ENCODE results near the gene GUCY1A2. TPM values are rescaled to one million over a fixed set of nuclear protein-coding genes. Genes with fewer than 3 reads are reported as not detected.
"Not testable (repeated sequence)": the region's sequence is repeated elsewhere in the genome, so short reads cannot be mapped to it uniquely, and the experiment has no call there.

The GUCY1A2 gene
- under 1 TPM in 2 of 3 donors, not detected in 1; 0.03 to 0.05 TPM for total RNA-seq

- DNase-seq (no peak), ATAC-seq (peak; percentile 21 to 38)
- Mint-ChIP-seq H3K4me3 (no peak within 1 kb of the TSS), H3K36me3 (ENCODE audit: insufficient read depth) (no peaks in the 10 kb centered on the region), H3K4me1 (ENCODE audit: low read depth) (peaks cover 3% of the 10 kb centered on the region), H3K9me3 (no peaks in the 10 kb centered on the region), H3K27me3 (ENCODE audit: low read depth) (peaks cover 37% of the 10 kb centered on the region)
These were observed at the start of gene GUCY1A2 for GRCh38 chr11:107018219-107018901. TSS of gene GUCY1A2 (minus strand) at chr11:107018476. CDS start at chr11:107018055, 421 bp downstream.

- H3K4me3 Mint-ChIP-seq = no peak overlapping the region
These were observed 36.1 kb upstream of the GUCY1A2 start for GRCh38 chr11:107054391-107054790.

GRCh38 chr11:107051332-107051731, 33.1 kb upstream of the GUCY1A2 start:
- H3K9me3 Mint-ChIP-seq = peaks cover 44% of the 10 kb centered on the region

More at GRCh38 chr11:107054391-107054790, 36.1 kb upstream of the GUCY1A2 start:
- H3K4me1 Mint-ChIP-seq (ENCODE audit: low read depth) = no peaks in the 10 kb centered on the region
- no peaks in the 10 kb centered on the region for H3K36me3 Mint-ChIP-seq (ENCODE audit: insufficient read depth)
- H3K9me3 Mint-ChIP-seq = peaks cover 42% of the 10 kb centered on the region
- DNase-seq = no peak
- no peaks in the 10 kb centered on the region for H3K27me3 Mint-ChIP-seq (ENCODE audit: low read depth)
- no peak for ATAC-seq

DNA sequence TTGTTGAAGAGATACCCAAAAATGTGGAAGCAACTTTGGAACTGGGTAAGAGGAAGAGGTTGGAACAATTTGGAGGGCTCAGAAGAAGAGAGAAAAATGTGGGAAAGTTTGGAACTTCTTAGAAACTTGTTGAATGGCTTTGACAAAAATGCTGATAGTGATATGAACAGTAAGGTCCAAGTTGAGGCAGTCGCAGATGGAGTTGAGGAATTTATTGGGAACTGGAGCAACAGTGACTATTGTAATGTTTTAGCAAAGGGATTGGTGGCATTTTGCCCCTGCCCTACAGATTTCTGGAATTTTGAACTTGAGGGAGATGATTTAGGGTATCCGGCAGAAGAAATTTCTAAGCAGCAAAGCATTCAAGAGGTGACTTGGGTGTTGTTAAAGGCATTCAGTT, 32.6 kb upstream of the GUCY1A2 start:
- peaks cover 40% of the 10 kb centered on the region for H3K9me3 Mint-ChIP-seq
- not testable (repeated sequence) for H3K4me3 Mint-ChIP-seq; H3K27me3 Mint-ChIP-seq (ENCODE audit: low read depth); H3K4me1 Mint-ChIP-seq (ENCODE audit: low read depth); H3K36me3 Mint-ChIP-seq (ENCODE audit: insufficient read depth); DNase-seq; ATAC-seq

More at GRCh38 chr11:107051332-107051731, 33.1 kb upstream of the GUCY1A2 start:
- not testable (repeated sequence) for H3K36me3 Mint-ChIP-seq (ENCODE audit: insufficient read depth); H3K4me1 Mint-ChIP-seq (ENCODE audit: low read depth); ATAC-seq; DNase-seq; H3K27me3 Mint-ChIP-seq (ENCODE audit: low read depth); H3K4me3 Mint-ChIP-seq

DNA sequence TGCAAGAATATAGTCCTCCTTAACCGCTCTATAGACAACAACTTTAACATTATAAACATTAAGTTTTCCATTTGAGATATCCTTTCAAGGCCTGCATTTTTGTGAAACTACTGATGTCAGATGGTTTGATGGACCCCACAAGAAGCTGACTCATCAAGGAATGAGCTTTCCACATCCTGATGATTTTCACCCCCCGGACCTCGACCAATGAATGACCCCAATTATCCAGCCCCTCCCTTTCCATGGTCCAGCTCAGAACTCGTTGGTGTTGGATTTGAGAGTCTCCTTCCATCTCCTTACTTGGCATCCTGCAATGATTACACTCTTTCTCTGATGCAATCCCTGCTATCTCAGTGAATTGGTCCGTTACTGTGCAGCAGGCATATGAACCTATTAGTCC, 31.8 kb upstream of the GUCY1A2 start:
- no peaks in the 10 kb centered on the region for H3K27me3 Mint-ChIP-seq (ENCODE audit: low read depth)
- DNase-seq (no peak), ATAC-seq (no peak)
- no peak overlapping the region for H3K4me3 Mint-ChIP-seq
- no peaks in the 10 kb centered on the region for H3K36me3 Mint-ChIP-seq (ENCODE audit: insufficient read depth)
- no peaks in the 10 kb centered on the region for H3K4me1 Mint-ChIP-seq (ENCODE audit: low read depth)
- H3K9me3 Mint-ChIP-seq = peaks cover 40% of the 10 kb centered on the region

- H3K4me1 Mint-ChIP-seq (ENCODE audit: low read depth) = no peaks in the 10 kb centered on the region
These were observed 26.2 kb upstream of the GUCY1A2 start for GRCh38 chr11:107044503-107044902.

GRCh38 chr11:107043242-107044006, 25.1 kb upstream of the GUCY1A2 start:
- ATAC-seq = peak in 1 of 2 donors; percentile 55

More at GRCh38 chr11:107044503-107044902, 26.2 kb upstream of the GUCY1A2 start:
- no peak for ATAC-seq
- DNase-seq = no peak
- peaks cover 13% of the 10 kb centered on the region for H3K9me3 Mint-ChIP-seq
- H3K36me3 Mint-ChIP-seq (ENCODE audit: insufficient read depth) = no peaks in the 10 kb centered on the region
- H3K4me3 Mint-ChIP-seq = no peak overlapping the region
- no peaks in the 10 kb centered on the region for H3K27me3 Mint-ChIP-seq (ENCODE audit: low read depth)

DNA sequence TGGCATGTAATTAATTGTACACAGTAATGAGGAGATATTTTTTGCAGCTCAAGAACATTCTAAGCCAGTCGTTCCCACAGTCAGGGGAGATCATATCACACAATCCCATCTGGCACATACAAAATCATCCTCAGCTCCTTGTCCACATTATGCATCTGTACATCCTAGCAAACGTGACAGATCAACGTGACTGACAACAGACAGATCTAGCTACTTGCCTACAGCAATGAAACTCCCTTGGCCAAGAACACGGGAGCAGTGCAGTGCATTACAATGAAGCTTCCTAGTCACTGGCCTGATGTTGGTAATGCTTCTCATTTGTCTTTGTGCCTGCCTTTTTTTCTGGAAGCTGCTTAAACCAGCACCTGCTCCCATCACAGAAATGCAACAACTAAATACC, 24.5 kb upstream of the GUCY1A2 start:
- no peak for DNase-seq
- H3K4me1 Mint-ChIP-seq (ENCODE audit: low read depth) = no peaks in the 10 kb centered on the region
- H3K27me3 Mint-ChIP-seq (ENCODE audit: low read depth) = no peaks in the 10 kb centered on the region
- no peak for ATAC-seq
- peaks cover 6% of the 10 kb centered on the region for H3K9me3 Mint-ChIP-seq
- H3K4me3 Mint-ChIP-seq = no peak overlapping the region
- no peaks in the 10 kb centered on the region for H3K36me3 Mint-ChIP-seq (ENCODE audit: insufficient read depth)

More at GRCh38 chr11:107043242-107044006, 25.1 kb upstream of the GUCY1A2 start:
- DNase-seq = no peak
- Mint-ChIP-seq H3K4me3 (no peak overlapping the region), H3K4me1 (ENCODE audit: low read depth) (no peaks in the 10 kb centered on the region), H3K36me3 (ENCODE audit: insufficient read depth) (no peaks in the 10 kb centered on the region), H3K27me3 (ENCODE audit: low read depth) (no peaks in the 10 kb centered on the region), H3K9me3 (peaks cover 8% of the 10 kb centered on the region)

GRCh38 chr11:107041088-107041444, 22.8 kb upstream of the GUCY1A2 start:
- ATAC-seq (no peak), DNase-seq (no peak)
- Mint-ChIP-seq H3K4me1 (ENCODE audit: low read depth) (no peaks in the 10 kb centered on the region), H3K9me3 (peaks cover 6% of the 10 kb centered on the region), H3K27me3 (ENCODE audit: low read depth) (no peaks in the 10 kb centered on the region), H3K36me3 (ENCODE audit: insufficient read depth) (no peaks in the 10 kb centered on the region), H3K4me3 (no peak overlapping the region)

DNA sequence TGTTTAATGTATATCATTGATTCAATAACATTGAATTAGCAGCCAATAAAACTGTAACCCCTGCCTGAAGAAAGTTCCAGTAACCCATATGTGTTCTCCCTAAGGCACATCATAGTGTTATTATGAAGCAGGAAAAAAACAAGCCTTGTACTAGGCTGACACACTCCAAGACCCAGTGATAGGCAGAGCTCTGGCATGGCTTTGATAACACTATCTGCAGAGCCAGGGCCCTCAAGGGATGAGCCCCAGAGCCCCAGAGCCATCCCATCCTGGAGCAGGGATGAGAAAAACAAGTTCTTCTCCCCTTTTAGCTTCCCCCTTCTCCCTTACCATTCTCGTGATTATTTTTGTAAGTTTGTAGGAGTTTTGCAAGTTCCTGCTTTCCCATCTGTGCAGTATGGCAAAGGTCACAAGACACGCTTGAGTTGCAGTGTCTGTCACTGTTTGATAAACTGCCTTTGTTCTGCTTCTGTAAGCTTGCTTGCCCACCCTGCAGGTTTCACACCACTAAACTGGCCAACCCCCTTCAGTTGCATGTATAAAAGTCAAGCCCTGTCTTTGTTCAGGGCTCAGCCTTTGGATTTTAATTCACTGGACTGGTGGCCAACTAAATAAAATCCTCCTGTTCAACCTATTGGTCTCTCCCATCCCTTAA, 22.3 kb upstream of the GUCY1A2 start:
- H3K27me3 Mint-ChIP-seq (ENCODE audit: low read depth) = no peaks in the 10 kb centered on the region

GRCh38 chr11:107025673-107026072, 7.4 kb upstream of the GUCY1A2 start:
- Mint-ChIP-seq H3K36me3 (ENCODE audit: insufficient read depth) (no peaks in the 10 kb centered on the region), H3K4me3 (no peak overlapping the region), H3K9me3 (no peaks in the 10 kb centered on the region), H3K4me1 (ENCODE audit: low read depth) (no peaks in the 10 kb centered on the region), H3K27me3 (ENCODE audit: low read depth) (peaks cover 2% of the 10 kb centered on the region)
- ATAC-seq (no peak), DNase-seq (no peak)

More for the DNA sequence above, 22.3 kb upstream of the GUCY1A2 start:
- no peak for DNase-seq
- Mint-ChIP-seq H3K4me1 (ENCODE audit: low read depth) (no peaks in the 10 kb centered on the region), H3K4me3 (no peak overlapping the region), H3K9me3 (peaks cover 6% of the 10 kb centered on the region), H3K36me3 (ENCODE audit: insufficient read depth) (no peaks in the 10 kb centered on the region)
- ATAC-seq = no peak

GRCh38 chr11:107020594-107020993, 2.3 kb upstream of the GUCY1A2 start:
- no peaks in the 10 kb centered on the region for H3K36me3 Mint-ChIP-seq (ENCODE audit: insufficient read depth)
- peaks cover 29% of the 10 kb centered on the region for H3K27me3 Mint-ChIP-seq (ENCODE audit: low read depth)
- ATAC-seq (no peak), DNase-seq (no peak)
- H3K4me3 Mint-ChIP-seq = no peak overlapping the region
- peaks cover 3% of the 10 kb centered on the region for H3K4me1 Mint-ChIP-seq (ENCODE audit: low read depth)
- H3K9me3 Mint-ChIP-seq = no peaks in the 10 kb centered on the region

DNA sequence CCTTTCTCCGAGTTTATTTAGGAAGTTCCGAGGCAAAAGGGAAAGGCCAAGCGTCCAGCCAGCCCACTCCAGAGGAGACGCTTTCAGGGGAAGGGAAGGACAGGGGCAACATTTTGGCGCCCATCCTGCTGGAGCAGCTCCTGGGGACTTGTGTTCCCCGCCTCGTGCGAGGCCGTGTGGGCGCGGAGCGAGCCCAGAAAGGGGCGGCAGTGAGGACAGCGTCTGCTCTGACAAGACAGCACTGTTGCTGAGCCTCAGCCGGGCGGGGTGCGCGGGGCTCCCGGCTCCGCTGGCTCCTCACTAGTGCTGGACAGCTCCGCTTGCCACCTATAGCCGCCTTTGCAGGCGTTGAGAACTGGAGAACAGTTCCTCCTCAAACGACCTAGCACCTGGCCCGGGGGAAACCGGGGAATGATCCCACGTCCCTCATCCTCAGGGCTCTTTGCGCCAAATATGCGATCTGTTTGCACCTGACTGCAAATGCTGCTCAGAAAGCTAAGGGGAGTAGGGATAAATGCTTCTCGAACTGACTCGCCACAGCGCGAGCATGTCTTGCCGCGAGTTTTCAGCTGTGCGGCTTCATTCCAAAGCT, 722 bp upstream of the GUCY1A2 start:
- H3K27me3 Mint-ChIP-seq (ENCODE audit: low read depth) = peaks cover 37% of the 10 kb centered on the region
- H3K4me3 Mint-ChIP-seq = no peak overlapping the region
- H3K4me1 Mint-ChIP-seq (ENCODE audit: low read depth) = peaks cover 3% of the 10 kb centered on the region
- peak in 1 of 2 donors; percentile 41 for ATAC-seq
- no peaks in the 10 kb centered on the region for H3K36me3 Mint-ChIP-seq (ENCODE audit: insufficient read depth)
- no peaks in the 10 kb centered on the region for H3K9me3 Mint-ChIP-seq
- DNase-seq = no peak

Data from activated T-cell treated with anti-CD3 and anti-CD28 coated beads, Interleukin-2, amount 50 U/mL, for 4 hours (primary cell).